Hippocampal formation (tissue), 2 donors: Measurements from ENCODE around the gene FAM163B.

Experiments used
- DNase-seq, 2 donors: peaks; one replicate each; lab custom pipeline; 2025; lab: John Stamatoyannopoulos, UW

The FAM163B gene

DNA sequence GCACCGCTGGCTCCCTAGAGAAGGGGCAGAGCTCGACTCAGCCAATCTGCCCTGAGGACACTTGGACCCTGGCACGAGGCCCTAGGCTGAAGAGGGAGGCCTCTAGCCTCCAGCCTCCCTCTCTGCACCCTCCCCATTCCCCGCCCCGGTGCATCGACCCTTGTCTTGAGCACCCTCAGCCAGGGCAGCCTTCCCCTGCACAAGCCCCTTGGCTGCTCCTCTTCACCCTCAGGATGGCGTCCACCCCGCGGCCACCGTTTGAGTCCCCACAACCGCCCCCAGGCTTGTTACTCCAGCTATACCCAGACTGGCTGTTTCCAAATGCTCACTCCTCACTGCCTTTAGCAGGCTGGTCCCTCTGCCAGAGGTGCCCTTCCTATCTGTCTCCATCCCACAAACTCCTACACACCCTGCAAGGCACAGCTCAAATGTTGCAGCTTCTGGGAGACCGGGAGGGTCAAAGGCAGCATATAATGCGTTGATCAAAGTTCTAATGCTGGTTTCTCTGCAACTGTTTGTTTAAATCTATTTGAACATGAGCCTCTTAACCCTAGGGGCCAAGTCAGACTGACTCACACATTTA lies 6.5 kb upstream of the FAM163B start:
- no peak for DNase-seq

DNA sequence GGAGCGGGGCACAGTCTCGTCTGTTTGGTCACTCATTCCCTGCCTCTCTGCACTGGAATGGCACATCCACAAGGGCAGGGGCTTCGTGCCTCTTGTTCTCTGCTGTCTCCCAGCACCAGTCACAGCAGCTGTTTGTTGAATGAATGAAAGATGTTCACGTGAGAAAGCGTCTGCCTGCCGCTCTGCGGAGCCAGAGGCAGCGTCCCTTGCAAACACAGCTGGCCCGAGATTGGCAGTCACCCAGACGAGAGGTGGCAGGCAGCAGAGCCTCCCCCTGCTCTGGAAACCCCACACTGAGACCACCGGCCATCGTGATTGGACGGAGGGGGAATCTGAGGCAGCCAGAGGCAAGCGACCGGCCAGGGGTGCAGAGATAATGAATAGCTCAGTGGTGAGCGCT lies 6.0 kb upstream of the FAM163B start:
- no peak for DNase-seq

DNA sequence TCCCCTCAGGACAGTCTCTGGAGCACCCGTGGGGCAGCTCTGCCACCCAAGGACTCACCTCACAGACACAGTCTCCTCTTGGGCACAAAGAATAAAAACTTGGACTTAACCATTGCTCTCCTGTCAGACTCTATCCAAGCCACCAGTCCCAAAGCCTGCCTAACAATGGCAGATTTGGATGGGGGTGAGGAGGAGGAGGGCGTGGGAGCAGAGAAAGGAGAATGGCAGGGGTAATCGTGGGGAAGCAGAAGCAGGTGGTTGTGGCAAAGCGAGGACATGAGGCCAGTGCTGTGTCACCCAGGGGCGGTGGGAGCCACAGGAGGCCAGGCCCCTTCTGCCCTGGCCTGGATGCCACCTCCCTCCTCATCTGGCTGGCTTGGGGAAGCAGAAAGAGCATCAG lies 5.5 kb upstream of the FAM163B start:
- DNase-seq, result no peak

DNA sequence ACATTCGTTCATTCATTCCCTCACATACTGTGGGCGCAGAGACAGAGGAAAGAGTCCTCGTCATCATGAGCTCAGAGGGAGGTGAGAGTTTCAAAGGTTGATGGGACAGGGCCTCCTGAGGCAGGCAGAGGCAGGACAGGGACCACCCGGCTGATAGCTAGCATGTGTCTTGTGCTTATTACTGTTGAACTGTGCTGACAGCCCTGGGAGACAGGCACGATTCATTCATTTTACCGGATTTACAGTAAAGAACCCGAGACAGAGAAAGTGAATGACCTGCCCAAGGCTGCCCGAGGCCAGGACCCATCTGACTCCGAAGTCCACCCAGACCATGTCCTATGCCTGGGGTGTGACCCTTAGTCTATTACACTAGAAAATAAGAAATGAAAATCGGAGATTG lies 4.9 kb upstream of the FAM163B start:
- DNase-seq, result no peak

DNA sequence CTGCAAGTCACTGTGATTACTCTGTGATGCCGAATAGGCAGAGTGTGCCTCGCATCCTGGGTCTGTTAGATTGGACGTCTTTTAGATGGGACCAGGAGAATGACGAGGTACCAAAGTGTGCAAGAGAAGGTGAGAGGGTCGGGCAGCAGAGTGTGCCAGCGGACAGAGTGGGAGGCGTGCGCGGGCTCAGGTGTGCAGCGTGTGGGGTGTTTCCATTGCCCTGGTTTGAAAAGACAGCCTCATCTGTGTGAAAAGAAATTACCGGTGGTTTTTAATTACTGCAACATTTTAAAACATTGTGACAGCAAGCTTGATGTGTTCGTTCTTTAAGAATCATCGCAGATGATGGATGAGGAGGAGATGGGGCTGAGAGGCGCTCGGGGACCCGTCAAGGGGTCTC lies 4.2 kb upstream of the FAM163B start:
- no peak for DNase-seq

DNA sequence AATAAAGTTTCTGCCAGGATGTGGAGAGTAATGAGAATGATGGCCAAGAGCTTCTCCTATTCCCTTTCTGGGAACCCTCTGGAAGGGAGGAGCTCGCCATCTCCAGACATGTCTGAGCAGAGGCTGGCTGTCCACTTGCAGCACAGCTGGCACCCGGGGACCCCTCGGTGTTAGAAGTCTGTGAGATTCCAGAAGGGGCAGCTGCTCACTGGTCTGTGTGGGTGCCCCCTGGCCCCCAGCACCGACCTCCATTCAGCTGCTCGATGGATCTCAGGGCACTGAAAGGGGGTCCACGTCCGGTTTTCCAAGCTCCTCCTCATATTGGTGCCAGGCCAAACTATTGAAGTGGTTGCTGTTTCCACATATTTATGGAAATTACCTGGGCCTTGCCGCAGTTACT lies 3.6 kb upstream of the FAM163B start:
- DNase-seq, result no peak

DNA sequence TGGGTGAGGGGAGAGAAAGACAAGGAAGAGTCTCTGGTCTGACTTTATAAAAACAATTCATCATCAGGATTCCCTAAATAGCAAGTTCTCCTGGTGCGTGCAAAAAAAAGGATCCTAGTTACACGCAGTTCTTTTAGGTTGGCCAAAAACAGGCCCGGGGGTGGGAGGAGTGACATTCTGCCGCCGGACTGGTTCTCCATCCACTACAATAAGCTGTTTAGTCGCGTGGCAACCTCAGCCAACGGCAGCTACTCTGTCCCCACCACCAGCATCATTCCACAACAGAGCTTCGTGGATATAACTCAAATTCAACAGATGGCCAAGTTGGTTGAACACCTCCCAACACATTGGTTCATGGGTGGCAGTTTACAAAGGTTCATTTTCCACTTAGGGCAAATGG lies 2.9 kb upstream of the FAM163B start:
- no peak for DNase-seq

DNA sequence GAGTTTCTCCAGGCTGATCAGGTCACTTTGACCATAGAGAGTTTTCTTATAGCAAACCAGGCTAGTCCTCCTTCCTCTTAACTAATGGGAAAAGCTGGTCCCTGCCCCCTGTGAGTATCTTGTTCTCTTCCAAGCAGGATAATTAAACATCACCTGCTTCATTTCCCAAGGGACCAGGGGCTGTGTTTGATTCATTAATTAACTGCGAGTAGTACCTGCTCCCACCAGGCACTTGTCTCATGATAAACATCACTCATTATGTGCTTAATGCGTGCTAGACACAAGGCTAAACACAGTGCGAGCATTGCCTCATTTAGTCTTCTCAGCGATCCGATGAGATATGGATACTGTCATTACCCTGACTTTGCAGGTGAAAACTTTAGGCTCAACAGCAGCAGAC lies 1.7 kb upstream of the FAM163B start:
- no peak for DNase-seq

DNA sequence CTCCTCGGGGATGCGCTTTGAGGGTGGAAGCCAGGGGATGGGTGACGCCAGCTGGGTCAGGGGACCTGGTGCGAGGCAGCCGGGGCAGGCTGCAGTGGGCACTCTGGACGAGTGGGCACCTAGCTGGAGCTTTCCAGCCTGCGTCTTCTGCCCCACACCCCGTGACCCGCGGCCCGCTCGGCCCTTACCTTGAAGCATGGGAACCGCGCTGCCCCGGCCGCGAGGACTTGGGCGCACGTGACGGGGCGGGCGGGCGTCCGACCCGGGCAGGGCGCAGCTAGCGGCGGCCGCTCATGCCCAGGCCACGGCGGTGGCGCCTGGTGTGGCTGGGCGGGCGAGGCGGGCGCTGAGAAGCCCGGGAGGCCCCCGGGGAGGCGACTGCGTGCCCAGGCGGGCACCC lies 300 bp downstream of the FAM163B start:
- no peak for DNase-seq

DNA sequence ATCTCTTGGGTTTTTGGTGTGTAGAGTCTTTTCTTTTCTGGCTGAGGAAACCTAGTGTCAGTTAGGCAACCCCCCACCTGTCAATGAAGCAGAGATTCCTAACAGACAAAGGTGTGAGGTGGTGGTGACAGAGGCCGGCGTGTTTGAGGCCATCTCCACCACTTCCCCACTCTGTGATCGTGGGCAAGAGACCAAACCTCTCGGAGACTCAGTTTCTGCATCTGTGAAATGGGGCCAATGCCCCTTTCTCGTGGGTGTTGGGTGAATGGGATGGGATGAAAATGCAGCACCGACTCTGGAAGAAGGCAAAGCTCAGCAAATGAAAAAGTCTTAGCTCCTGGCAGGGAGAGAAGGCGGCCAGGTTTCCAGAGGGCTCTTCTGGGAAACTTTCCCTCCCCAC lies 807 bp downstream of the FAM163B start:
- DNase-seq, result no peak

DNA sequence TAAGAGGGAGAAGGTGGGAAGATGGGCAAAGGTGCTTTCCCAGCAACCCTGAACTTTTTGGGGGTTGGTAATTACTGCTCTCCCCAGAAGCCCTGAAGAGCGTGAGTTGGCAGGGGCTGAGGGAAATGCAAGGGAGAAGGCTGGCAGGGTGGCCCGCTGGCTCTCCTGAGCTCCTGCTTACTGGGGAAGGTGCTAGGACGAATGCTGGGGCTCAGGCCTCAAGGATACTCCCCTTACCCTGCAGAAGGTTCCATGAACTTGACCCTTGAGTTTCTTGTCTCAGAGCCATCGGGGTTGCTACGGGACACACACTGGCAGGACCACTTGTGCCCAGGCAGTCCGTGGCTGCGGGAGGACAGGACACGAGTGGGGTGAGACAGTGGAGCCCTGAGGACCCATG lies 1.2 kb downstream of the FAM163B start:
- DNase-seq, result no peak

DNA sequence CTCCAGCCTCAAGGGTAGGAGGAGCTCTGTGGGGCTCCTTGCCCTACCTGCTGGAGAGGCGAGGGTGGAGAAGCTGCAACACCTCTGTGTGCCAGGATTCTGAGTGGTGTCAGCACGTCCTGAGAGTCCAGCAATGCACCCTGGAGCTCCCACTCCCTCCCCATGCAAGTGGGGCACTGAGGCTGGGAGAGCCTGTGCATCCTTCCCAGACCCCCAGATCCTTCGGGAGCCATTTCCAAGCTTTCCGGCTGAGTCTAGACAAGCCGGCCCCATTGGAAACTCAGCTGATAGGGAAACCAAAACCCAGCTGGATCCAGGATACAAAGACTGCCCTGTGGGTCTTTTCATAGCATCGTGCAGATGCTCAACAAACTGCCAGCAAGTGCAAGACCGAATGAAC lies 1.8 kb downstream of the FAM163B start:
- DNase-seq, result no peak

DNA sequence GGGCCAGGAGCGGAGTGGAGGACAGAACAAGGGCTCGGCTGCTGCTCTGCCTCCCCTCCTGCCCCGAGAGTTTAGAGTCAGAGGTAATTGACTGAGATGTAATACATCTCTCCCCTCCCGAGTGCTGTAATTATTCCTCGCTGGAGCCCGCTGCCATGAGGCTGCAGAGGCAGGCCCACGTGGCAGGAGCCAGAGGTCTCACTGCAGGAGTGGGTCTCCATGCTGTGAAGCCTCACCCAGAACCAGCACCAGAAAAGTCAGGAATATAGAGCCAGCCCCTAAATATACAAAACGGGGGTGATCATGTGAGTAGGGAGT lies 2.5 kb downstream of the FAM163B start:
- no peak for DNase-seq

DNA sequence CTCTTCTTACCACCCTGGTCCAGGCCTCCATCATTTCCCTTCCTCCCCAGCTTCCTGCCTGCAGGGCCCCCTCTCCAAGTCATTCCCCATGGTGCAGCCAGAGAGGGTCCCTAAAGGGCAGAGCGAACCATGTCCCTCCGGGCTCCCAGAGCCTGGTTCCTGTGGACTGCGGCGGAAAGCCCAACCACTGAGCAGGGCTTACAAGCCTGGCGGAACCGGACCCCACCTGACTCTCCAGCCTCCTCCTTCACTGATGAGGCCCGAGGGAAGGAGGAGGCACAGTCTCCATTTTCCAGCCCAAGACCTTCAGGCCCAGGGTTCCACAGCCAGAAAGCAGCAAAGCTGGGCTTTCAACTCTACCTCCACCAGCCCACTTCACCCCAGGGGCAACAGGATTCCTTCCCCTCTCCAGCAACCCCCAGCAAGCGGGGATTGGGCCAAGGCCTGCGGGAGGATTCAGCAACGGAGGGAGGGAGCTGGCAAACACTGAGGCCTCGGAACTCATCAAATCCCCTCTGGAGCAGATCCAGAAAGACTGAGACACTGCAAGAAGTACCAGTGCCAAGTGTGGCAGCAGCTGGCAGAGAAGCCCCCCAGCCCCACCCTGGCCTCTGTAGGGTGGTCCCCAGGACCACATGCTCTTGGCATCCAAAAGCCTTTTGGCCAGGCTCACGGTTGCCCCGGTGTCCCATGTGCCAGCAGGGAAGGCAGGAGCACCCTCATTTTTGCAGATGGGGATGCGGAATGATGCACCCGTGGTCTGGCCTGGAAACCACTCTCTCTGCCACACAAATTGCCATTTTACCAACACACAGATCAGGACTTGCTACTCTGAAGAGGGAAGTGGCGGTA lies 3.1 kb downstream of the FAM163B start:
- DNase-seq, result no peak

DNA sequence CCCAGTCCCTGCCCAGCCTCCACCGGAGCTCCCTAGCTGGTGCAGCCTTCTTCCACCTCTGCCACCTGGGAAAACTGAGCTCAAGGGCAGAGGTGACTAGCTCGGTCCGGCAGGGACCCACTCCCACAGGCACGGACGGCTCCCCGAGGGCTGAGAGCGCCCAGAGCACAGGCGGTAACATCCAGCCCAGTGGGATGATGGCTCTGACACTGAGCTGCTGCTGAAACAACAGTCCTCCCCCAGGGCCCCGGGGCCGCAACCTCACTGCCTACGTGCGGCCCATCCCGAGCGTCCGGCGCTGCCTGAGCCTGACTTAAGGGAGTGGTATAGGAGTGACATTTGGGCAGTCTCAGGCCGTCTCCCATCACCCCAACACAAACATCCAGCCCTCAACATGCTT lies 3.7 kb downstream of the FAM163B start:
- DNase-seq, result no peak

DNA sequence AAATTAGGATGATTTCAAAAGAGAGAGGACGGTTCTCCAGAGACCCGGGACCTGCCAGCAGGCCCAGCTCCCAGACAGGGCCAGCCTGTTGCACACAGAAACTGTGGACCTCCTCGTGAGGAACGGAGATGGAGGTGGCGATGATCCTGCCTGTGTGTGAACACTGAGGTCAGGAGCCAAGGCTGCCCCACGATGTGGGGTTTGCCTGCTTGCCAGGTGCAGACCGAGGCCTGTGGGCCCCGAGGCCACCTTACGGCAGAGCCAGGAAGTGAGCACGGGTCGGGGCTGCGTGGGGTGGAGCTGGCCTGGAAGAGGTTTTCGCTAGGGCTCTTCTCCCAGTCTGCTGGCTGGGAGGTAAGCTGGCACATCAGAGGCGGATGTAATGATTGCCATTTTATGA lies 4.3 kb downstream of the FAM163B start:
- DNase-seq, result no peak

DNA sequence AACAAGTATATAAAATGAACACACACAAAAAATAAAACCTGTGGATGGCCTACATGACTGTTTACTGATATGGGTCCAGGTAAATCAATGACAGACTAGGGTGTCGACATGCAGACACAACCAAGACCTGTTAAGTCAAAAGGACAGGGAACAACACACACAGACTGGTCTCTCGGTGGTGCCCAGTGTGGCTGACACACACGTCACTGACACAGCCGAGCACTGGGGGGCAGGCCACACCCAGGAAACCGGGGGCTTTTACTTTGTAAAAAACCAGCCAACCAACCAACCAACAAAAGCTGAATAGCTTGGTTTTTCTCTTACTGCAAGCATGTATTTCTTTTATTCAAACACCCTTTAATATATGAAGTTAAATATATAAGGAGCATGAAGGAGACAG lies 5.0 kb downstream of the FAM163B start:
- no peak for DNase-seq

DNA sequence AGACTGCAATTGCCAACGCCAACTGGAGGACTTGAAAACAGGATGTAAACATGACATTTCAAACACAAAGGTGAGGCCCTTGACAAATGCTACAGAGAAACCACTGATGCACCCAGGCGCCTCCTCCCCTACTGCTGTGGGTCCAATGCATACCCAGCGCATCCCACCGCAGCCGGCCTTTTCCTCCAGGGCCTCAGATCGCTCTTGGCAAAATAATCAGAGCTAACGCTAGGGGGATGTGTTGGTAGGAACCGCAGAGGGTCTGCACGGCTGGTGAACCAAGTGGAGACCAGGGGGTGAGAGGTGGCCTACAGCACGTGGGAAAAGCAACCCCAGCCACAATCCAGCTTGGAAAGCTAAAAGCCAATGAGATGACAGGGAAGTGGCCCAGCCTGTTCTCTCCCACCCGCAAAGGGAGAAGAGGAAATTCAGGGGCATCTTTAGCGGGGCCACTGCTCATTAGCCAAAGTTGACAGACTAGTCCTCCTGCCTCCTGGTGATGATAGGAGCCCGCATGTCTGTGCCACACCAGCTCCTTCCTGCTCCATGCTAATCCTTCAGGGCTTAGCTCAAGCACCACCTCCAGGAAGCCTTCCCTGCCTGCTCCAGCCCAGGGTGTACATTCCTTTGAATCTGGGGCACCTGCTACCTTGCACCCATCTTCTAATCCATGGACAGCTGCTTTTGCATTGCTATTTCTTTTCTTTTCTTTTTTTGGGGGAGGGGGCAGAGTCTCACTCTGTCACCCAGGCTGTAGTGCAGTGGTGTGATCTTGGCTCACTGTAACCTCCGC lies 5.9 kb downstream of the FAM163B start:
- DNase-seq, result no peak

DNA sequence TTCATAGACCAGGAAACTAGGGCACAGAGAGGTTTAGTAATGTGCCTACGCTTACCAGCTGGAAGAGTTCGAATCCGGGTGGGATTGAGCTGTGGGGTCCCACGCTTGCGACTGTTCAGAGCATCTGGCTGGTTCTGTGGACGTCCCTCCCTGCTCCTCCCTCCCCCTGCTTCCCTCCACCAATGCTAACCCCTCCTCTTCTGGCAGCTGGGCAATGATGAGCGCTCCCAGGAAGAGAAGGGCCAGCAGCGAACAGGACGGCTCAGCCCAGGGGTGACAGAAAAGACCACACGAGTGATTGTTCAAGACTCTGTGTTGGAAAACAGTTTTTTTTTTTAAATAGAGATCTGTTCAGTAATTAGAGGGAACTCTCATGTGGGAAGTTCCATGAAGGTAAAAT lies 6.9 kb downstream of the FAM163B start:
- no peak for DNase-seq

DNA sequence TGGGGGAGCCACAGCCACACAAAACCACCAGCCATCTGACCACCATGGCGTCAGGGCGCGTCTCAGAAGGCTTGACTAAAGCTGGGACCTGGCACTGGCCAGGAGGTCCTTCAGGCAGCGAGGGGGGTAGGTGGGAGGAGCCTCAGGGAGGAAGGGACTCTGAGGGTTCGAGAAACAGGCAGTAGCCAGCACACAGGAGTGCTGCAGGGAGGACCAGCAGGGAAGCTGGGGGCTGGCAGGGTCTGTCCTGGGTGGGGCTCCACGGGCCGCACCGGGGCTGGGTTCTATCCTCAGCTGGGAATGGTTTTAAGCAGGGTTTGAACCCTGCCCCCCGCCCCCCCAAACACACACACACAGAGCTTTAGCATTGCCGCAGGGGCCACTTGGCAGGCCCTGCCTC lies 7.4 kb downstream of the FAM163B start:
- DNase-seq, result no peak

DNA sequence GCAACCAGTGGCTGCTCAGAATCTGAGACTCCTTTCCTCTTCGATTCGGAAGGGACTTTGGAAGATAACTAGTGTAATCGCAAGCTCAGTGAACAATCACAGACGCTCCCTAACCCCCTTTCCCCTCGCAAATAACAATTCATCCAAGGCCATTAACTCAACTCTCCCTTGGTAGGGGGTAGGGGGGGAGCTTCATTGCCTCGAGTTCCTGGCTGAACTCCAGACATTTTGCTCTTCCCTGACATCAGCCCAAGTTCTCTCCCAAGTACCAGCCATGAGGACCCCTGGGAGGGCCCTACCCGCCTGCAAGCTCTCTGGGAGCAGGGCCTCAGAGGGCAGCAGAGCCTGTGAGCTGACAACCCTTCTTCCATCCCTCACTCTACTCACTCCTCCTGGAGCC lies 8.4 kb downstream of the FAM163B start:
- no peak for DNase-seq

DNA sequence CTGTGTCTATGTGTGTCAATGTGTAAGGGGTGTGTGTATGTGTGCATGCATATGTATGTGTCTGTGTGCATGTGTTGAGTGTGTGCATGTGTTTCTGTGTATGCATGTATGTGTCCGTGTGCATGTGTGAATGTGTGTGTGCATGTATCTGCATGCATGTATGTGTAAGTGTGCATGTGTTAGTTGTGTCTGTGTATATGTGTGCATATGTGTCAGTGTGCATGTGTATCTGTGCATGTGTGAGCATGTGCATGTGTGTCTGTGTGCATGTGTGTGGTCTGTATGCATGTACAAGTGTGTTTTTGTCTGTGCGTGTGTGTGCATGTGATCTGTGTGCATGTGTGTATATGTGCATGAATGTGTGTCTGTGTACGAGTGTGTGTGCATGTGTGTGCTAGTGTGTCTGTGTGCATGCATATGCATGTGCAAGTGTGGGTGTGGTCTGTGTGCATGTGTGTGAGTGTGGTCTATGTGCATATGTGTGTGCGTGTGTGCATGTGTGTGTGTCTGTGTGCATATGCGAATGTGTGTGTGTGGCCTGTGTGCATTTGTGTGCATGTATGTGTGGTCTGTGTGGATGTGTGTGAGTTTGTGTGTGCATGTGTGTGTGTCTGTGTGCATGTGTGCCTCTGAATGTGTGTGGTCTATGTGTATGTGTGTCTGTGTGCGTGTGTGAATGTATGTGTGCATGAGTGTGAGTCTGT lies 9.6 kb downstream of the FAM163B start:
- DNase-seq, result no peak

DNA sequence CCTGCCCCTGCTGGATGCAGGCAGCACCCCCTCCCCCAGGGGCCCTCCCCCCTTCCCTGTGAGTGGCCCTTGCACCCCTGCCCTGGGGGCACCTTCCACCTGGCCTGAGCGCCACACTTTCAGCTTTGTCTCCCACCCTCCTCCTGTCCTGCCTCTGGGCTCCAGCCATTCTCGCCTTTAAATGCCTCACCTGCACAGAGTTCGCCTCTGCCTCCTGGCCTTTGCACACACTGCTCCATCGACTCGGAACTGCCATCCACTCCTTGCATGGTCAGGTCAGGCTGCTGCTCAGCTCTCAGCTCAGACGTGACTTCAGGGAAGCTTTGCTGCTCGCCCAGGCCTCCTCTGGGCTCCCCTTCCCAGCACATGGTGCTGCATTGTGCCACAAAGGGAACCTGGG lies 10.2 kb downstream of the FAM163B start:
- no peak for DNase-seq
